H9 (cell line): ENCODE data around the gene SLK. TPM values are rescaled to one million over a fixed set of nuclear protein-coding genes. Genes with fewer than 3 reads are reported as not detected.

Experiments
- DNase-seq: peaks from one replicate; pipeline ENCODE4 v3.0.0-alpha.2; 2017
- H2AFZ ChIP-seq: one replicate; pipeline ENCODE4 v1.6.1; 2013; ENCODE audit warnings: mild to moderate bottlenecking, low read length, control low read depth, moderate library complexity
- H2AK5ac ChIP-seq: 2 replicates; pipeline ENCODE4 v1.6.1; 2013; ENCODE audit warnings: low read length, control low read depth, mixed read lengths; ENCODE audit not compliant: insufficient read length
- H2BK120ac ChIP-seq: one replicate; pipeline ENCODE4 v1.6.1; 2013; ENCODE audit warnings: low read depth, mild to moderate bottlenecking, low read length, control low read depth, inconsistent platforms; ENCODE audit not compliant: poor library complexity, severe bottlenecking
- H2BK12ac ChIP-seq: 2 replicates; pipeline ENCODE4 v1.6.1; 2013; ENCODE audit warnings: low read length, control low read depth, mixed read lengths, low read depth; ENCODE audit not compliant: insufficient read length
- H2BK15ac ChIP-seq: 2 replicates; pipeline ENCODE4 v1.6.1; 2013; ENCODE audit warnings: low read depth, low read length, control low read depth
- H2BK20ac ChIP-seq: one replicate; pipeline ENCODE4 v1.6.1; 2013; ENCODE audit warnings: low read depth, mild to moderate bottlenecking, low read length, control low read depth, inconsistent platforms; ENCODE audit not compliant: poor library complexity, severe bottlenecking
- H2BK5ac ChIP-seq: 2 replicates; pipeline ENCODE4 v1.6.1; 2013; ENCODE audit warnings: low read length, control low read depth, mixed read lengths; ENCODE audit not compliant: insufficient read length
- H3K14ac ChIP-seq: 2 replicates; pipeline ENCODE4 v1.6.1; 2013; ENCODE audit warnings: low read length, control low read depth; ENCODE audit not compliant: insufficient read depth
- H3K18ac ChIP-seq: 2 replicates; pipeline ENCODE4 v1.6.1; 2013; ENCODE audit warnings: low read depth, mild to moderate bottlenecking, mixed read lengths, low read length, control low read depth; ENCODE audit not compliant: insufficient read length
- H3K23ac ChIP-seq: 2 replicates; pipeline ENCODE4 v1.6.1; 2013; ENCODE audit warnings: low read length, control low read depth, mixed read lengths, low read depth; ENCODE audit not compliant: insufficient read length
- H3K23me2 ChIP-seq: 2 replicates; pipeline ENCODE4 v1.6.1; 2013; ENCODE audit warnings: low read depth, mild to moderate bottlenecking, mixed read lengths, low read length, control low read depth; ENCODE audit not compliant: insufficient read length, poor library complexity, severe bottlenecking
- H3K27ac ChIP-seq: 2 replicates; pipeline ENCODE4 v1.5.1; 2013; ENCODE audit warnings: low read length, control low read depth, mixed read lengths, low read depth; ENCODE audit not compliant: insufficient read length
- H3K27me3 ChIP-seq: 2 replicates; pipeline ENCODE4 v1.6.1; 2013; ENCODE audit warnings: low read length, control low read depth, inconsistent platforms; ENCODE audit not compliant: insufficient read depth
- H3K4ac ChIP-seq: 2 replicates; pipeline ENCODE4 v1.6.1; 2013; ENCODE audit warnings: low read depth, mild to moderate bottlenecking, control low read depth, inconsistent platforms, low read length, moderate library complexity
- H3K4me1 ChIP-seq: 2 replicates; pipeline ENCODE4 v1.6.1; 2013; ENCODE audit warnings: low read length, control low read depth, inconsistent platforms; ENCODE audit not compliant: insufficient read depth
- H3K4me2 ChIP-seq: 2 replicates; pipeline ENCODE4 v1.6.1; 2013; ENCODE audit warnings: low read length, control low read depth, mixed read lengths; ENCODE audit not compliant: insufficient read length, insufficient read depth
- H3K56ac ChIP-seq: 2 replicates; pipeline ENCODE4 v1.6.1; 2013; ENCODE audit warnings: low read depth, mild to moderate bottlenecking, mixed read lengths, low read length, control low read depth; ENCODE audit not compliant: insufficient read length
- H3K79me1 ChIP-seq: 2 replicates; pipeline ENCODE4 v1.6.1; 2013; ENCODE audit warnings: low read depth, mild to moderate bottlenecking, moderate library complexity, low read length, control low read depth, inconsistent platforms; ENCODE audit not compliant: insufficient read depth, poor library complexity, severe bottlenecking
- H3K79me2 ChIP-seq: 2 replicates; pipeline ENCODE4 v1.6.1; 2013; ENCODE audit warnings: low read length, control low read depth, inconsistent platforms; ENCODE audit not compliant: insufficient read depth
- H3K9ac ChIP-seq: 2 replicates; pipeline ENCODE4 v1.6.1; 2013; ENCODE audit warnings: low read length, control low read depth, mixed read lengths; ENCODE audit not compliant: insufficient read length; ENCODE audit errors: extremely low read depth
- H3K9me3 ChIP-seq: one replicate; pipeline ENCODE4 v1.6.1; 2013; ENCODE audit warnings: low read depth, low read length, inconsistent platforms; ENCODE audit not compliant: control insufficient read depth
- H3T11ph ChIP-seq: one replicate; pipeline ENCODE4 v1.6.1; 2013; ENCODE audit warnings: mild to moderate bottlenecking, low read length, control low read depth, inconsistent platforms
- H4K20me1 ChIP-seq: one replicate; pipeline ENCODE4 v1.6.1; 2013; ENCODE audit not compliant: control insufficient read depth, insufficient read length, insufficient read depth
- H4K5ac ChIP-seq: 2 replicates; pipeline ENCODE4 v1.6.1; 2013; ENCODE audit warnings: low read depth, mild to moderate bottlenecking, mixed read lengths, low read length, control low read depth; ENCODE audit not compliant: insufficient read length
- H4K8ac ChIP-seq: replicated peaks from 2 replicates; pipeline ENCODE4 v1.6.1; 2013; ENCODE audit warnings: low read length, control low read depth, mixed read lengths, low read depth; ENCODE audit not compliant: insufficient read length
- H4K91ac ChIP-seq: 2 replicates; pipeline ENCODE4 v1.6.1; 2013; ENCODE audit warnings: low read depth, mild to moderate bottlenecking, moderate library complexity, mixed read lengths, low read length, control low read depth; ENCODE audit not compliant: insufficient read length
- H3K27ac Mint-ChIP-seq, 3 experiments: 2 replicates in 2 of 3; 3 replicates in 1 of 3; pipeline ENCODE4 v1.8.0; 2020 to 2021; ENCODE audit warnings: mixed read lengths in 3 of 3, mild to moderate bottlenecking in 1 of 3, moderate library complexity in 1 of 3
- H3K27me3 Mint-ChIP-seq: 2 replicates; pipeline ENCODE4 v1.8.0; 2021; ENCODE audit warnings: low read depth, mild to moderate bottlenecking, moderate library complexity, mixed read lengths
- H3K36me3 Mint-ChIP-seq, 3 experiments: 2 replicates in 2 of 3; 3 replicates in 1 of 3; pipeline ENCODE4 v1.8.0; 2020 to 2021; ENCODE audit warnings: low read depth in 3 of 3, mixed read lengths in 3 of 3; ENCODE audit not compliant: insufficient read depth in 1 of 3
- H3K4me1 Mint-ChIP-seq, 2 experiments: 2 replicates each; pipeline ENCODE4 v1.8.0; 2020; ENCODE audit warnings: mixed read lengths in 2 of 2
- H3K4me3 Mint-ChIP-seq, 2 experiments: 2 replicates in 1 of 2; 3 replicates in 1 of 2; pipeline ENCODE4 v1.8.0; 2020 to 2021; ENCODE audit warnings: mild to moderate bottlenecking in 2 of 2, mixed read lengths in 2 of 2, moderate library complexity in 1 of 2
- H3K9me3 Mint-ChIP-seq, 2 experiments: 2 replicates in 1 of 2; 3 replicates in 1 of 2; pipeline ENCODE4 v1.8.0; 2020; ENCODE audit warnings: mild to moderate bottlenecking in 2 of 2, mixed read lengths in 2 of 2, moderate library complexity in 1 of 2
- WGBS: extraction: QIAGEN DNeasy Blood & Tissue Kit; methylation state at CpG from one replicate; pipeline ENCODE4 v1.1.7; 2013; ENCODE audit warnings: missing lambda C conversion rate, low lambda C conversion rate, mixed read lengths; ENCODE audit not compliant: insufficient read length; ENCODE audit errors: extremely low coverage; 5-methylcytosine and 5-hydroxymethylcytosine counted together
- total RNA-seq: library from RNA; stranded (reverse); gene quantifications from 2 replicates; pipeline ENCODE4 v1.2.1, GENCODE V29; 2021
- TF ChIP-seq, protein P1 (sequence below): fragments of 200-600 bp; sonication (generic); conservative IDR thresholded peaks from 3 replicates; pipeline ENCODE4 v1.8.0; 2021; ENCODE audit warnings: antibody characterized with exemption, mild to moderate bottlenecking

The SLK gene
- total RNA-seq, 1 experiment from 2014 or later: 21.0 TPM

DNA sequence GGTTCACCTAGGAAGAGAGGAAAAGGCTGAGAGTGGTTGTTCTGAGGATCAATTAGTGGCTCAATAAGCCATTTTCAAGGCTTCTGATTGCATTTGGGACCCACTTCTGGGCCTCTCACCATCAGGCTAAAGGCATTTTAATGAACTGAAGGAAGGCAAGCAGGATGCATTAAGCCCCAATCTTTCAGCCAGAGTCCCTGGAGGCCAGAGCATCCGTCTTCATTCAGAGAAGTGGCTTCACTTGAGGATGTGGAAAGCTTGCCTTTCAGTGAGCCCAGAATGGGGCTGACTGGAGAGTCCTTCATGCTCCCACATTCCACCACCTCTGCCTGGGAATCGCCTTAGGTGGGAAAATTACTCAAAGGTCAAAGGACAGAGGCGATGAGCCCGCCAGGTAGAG is 76.9 kb downstream of the SLK start:
- no peak overlapping the region for H2BK12ac ChIP-seq
- H3K4me3 Mint-ChIP-seq: no peak overlapping the region
- H2BK120ac ChIP-seq: no peak overlapping the region
- no peak overlapping the region for H3K14ac ChIP-seq
- no peaks in the 10 kb centered on the region for H3K27me3 Mint-ChIP-seq
- TF ChIP-seq, protein P1, sequence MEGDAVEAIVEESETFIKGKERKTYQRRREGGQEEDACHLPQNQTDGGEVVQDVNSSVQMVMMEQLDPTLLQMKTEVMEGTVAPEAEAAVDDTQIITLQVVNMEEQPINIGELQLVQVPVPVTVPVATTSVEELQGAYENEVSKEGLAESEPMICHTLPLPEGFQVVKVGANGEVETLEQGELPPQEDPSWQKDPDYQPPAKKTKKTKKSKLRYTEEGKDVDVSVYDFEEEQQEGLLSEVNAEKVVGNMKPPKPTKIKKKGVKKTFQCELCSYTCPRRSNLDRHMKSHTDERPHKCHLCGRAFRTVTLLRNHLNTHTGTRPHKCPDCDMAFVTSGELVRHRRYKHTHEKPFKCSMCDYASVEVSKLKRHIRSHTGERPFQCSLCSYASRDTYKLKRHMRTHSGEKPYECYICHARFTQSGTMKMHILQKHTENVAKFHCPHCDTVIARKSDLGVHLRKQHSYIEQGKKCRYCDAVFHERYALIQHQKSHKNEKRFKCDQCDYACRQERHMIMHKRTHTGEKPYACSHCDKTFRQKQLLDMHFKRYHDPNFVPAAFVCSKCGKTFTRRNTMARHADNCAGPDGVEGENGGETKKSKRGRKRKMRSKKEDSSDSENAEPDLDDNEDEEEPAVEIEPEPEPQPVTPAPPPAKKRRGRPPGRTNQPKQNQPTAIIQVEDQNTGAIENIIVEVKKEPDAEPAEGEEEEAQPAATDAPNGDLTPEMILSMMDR: no peak
- no peak overlapping the region for H3K23ac ChIP-seq
- peaks cover 11 to 13% of the 10 kb centered on the region in 2 experiments for H3K4me1 Mint-ChIP-seq
- no peaks in the 10 kb centered on the region for H3K9me3 ChIP-seq
- no peak overlapping the region for H4K91ac ChIP-seq
- no peak overlapping the region for H3K4ac ChIP-seq
- no peaks in the 10 kb centered on the region for H3K23me2 ChIP-seq
- no peak overlapping the region for H2BK5ac ChIP-seq
- H3K9me3 Mint-ChIP-seq: no peaks in the 10 kb centered on the region
- no peak overlapping the region for H3K27ac ChIP-seq
- H3K18ac ChIP-seq: no peak overlapping the region
- H3K27me3 ChIP-seq: no peaks in the 10 kb centered on the region
- no peak overlapping the region for H3K56ac ChIP-seq
- no peak overlapping the region for H4K5ac ChIP-seq
- H2AFZ ChIP-seq: no peak overlapping the region
- H3K4me2 ChIP-seq: no peak overlapping the region
- no peak overlapping the region for H2BK20ac ChIP-seq
- no peaks in the 10 kb centered on the region for H3K79me2 ChIP-seq
- no peaks in the 10 kb centered on the region; the same call in 1 of the 2 replicates for H3K4me1 ChIP-seq
- no peak overlapping the region for H3T11ph ChIP-seq
- H3K79me1 ChIP-seq: no peaks in the 10 kb centered on the region
- H2AK5ac ChIP-seq: no peak overlapping the region
- no peak overlapping the region for H3K27ac Mint-ChIP-seq
- WGBS: no CpG with 5 or more reads among the region's 4 CpGs
- H2BK15ac ChIP-seq: no peak overlapping the region
- H4K8ac ChIP-seq: no peak overlapping the region
- no peaks in the 10 kb centered on the region for H4K20me1 ChIP-seq
- no peak overlapping the region for H3K9ac ChIP-seq
- DNase-seq: peak; percentile 10
- no peaks in the 10 kb centered on the region for H3K36me3 Mint-ChIP-seq
